Breast epithelium (tissue), 4 donors: ENCODE results near the gene NXT1. TPM values are rescaled to one million over a fixed set of nuclear protein-coding genes. Genes with fewer than 3 reads are reported as not detected.

Experiments
- DNase-seq, 2 donors: peaks; one replicate each; pipeline ENCODE4 v3.0.0-alpha.2; 2019; ENCODE audit warnings: low spot score in 2 of 2
- H3K27ac ChIP-seq, 2 donors: fragments of 200-600 bp; sonication (generic) in 1 of 2; one replicate each; pipeline ENCODE4 v1.5.1; 2016 to 2019; ENCODE audit warnings: mild to moderate bottlenecking in 1 of 2
- H3K27me3 ChIP-seq, 2 donors: fragments of 200-600 bp; sonication (generic) in 1 of 2; one replicate each; pipeline versions ENCODE4 v1.5.1 to v1.6.0; 2017 to 2019; ENCODE audit warnings: control low read depth in 1 of 2, mild to moderate bottlenecking in 1 of 2
- H3K36me3 ChIP-seq: fragments of 200-600 bp; one replicate; pipeline ENCODE4 v1.5.1; 2019
- H3K4me1 ChIP-seq, 2 donors: fragments of 200-600 bp; sonication (generic); one replicate each; pipeline ENCODE4 v1.5.1; 2016 to 2019; ENCODE audit warnings: control low read depth in 1 of 2
- H3K4me3 ChIP-seq, 3 donors: fragments of 200-600 bp; sonication (generic); 1 replicate in 2 of 3; 2 replicates in 1 of 3; pipeline ENCODE4 v1.5.1; 2016 to 2019; ENCODE audit warnings: mild to moderate bottlenecking in 3 of 3, moderate library complexity in 2 of 3
- H3K9me3 ChIP-seq, 2 donors: fragments of 200-600 bp; sonication (generic) in 1 of 2; one replicate each; pipeline ENCODE4 v1.5.1; 2016 to 2019; ENCODE audit warnings: control low read depth in 1 of 2
- CTCF ChIP-seq, 3 donors: fragments of 450-650 bp; IDR thresholded peaks; one replicate each; pipeline ENCODE4 v1.5.1; 2016 to 2017; ENCODE audit warnings: antibody characterized with exemption in 3 of 3, mild to moderate bottlenecking in 3 of 3, moderate library complexity in 3 of 3
- POLR2A ChIP-seq: fragments of 450-650 bp; IDR thresholded peaks from one replicate; pipeline ENCODE4 v1.6.1; 2016; ENCODE audit warnings: antibody characterized with exemption, mild to moderate bottlenecking, moderate library complexity
- POLR2AphosphoS5 ChIP-seq, 3 donors: sonication (generic); formaldehyde crosslinking; IDR thresholded peaks; one replicate each; pipeline ENCODE4 v1.6.1; 2017; ENCODE audit warnings: antibody characterized with exemption in 3 of 3
- intact Hi-C: fragments of 100-400 bp; cut with DNase I; formaldehyde crosslinking; loops from one replicate; pipeline ENCODE4 v1.15.1; 2023; ENCODE audit warnings: low total_unique reads
- total RNA-seq, 3 donors: library from RNA; depleted of rRNA; stranded (reverse); fragments of >200 nt; gene quantifications; one replicate each; pipeline ENCODE4 v1.1.0, GENCODE V29; 2016

Gene NXT1
- total RNA-seq, 3 donors from 2014 or later: 25.9 to 42.9 (median 33.2) TPM

GRCh38 chr20:23370873-23371272 lies 20.3 kb downstream of the NXT1 start:
- Histone ChIP-seq H3K4me1 (peaks cover 0 to 4% of the 10 kb centered on the region in 2 donors), H3K4me3 (no peak overlapping the region), H3K9me3 (no peaks in the 10 kb centered on the region), H3K36me3 (no peaks in the 10 kb centered on the region), H3K27me3 (no peaks in the 10 kb centered on the region), H3K27ac (no peak overlapping the region)
- intact Hi-C loops: no loop called here
- DNase-seq: no peak
- no peak for TF ChIP-seq POLR2A

- Histone ChIP-seq H3K4me1 (no peaks in the 10 kb centered on the region), H3K27ac (no peak overlapping the region), H3K27me3 (no peaks in the 10 kb centered on the region), H3K4me3 (no peak overlapping the region), H3K36me3 (no peaks in the 10 kb centered on the region), H3K9me3 (no peaks in the 10 kb centered on the region)
- no peak for DNase-seq
- intact Hi-C loops: no loop called here
- no peak for TF ChIP-seq POLR2AphosphoS5 (IDR thresholded peaks at IDR 0.05)
- TF ChIP-seq CTCF (IDR thresholded peaks at IDR 0.05): no peak
- TF ChIP-seq POLR2A: no peak
These were observed 20.9 kb downstream of the NXT1 start for GRCh38 chr20:23371496-23371895.

GRCh38 chr20:23374441-23374840 lies 23.9 kb downstream of the NXT1 start:
- no peaks in the 10 kb centered on the region for H3K4me1 ChIP-seq
- no peaks in the 10 kb centered on the region for H3K36me3 ChIP-seq
- intact Hi-C loops: no loop called here
- DNase-seq: no peak
- no peak overlapping the region for H3K4me3 ChIP-seq
- H3K27ac ChIP-seq: no peak overlapping the region
- no peak for TF ChIP-seq POLR2AphosphoS5 (IDR thresholded peaks at IDR 0.05)
- no peak for TF ChIP-seq POLR2A
- TF ChIP-seq CTCF (IDR thresholded peaks at IDR 0.05): no peak
- no peaks in the 10 kb centered on the region for H3K27me3 ChIP-seq
- no peaks in the 10 kb centered on the region for H3K9me3 ChIP-seq

GRCh38 chr20:23375827-23376226 lies 25.2 kb downstream of the NXT1 start:
- Histone ChIP-seq H3K36me3 (no peaks in the 10 kb centered on the region), H3K4me3 (no peak overlapping the region), H3K27me3 (no peaks in the 10 kb centered on the region), H3K9me3 (no peaks in the 10 kb centered on the region), H3K4me1 (no peaks in the 10 kb centered on the region), H3K27ac (no peak overlapping the region)
- no peak for TF ChIP-seq POLR2AphosphoS5 (IDR thresholded peaks at IDR 0.05)
- no peak for TF ChIP-seq POLR2A
- TF ChIP-seq CTCF (IDR thresholded peaks at IDR 0.05): no peak
- intact Hi-C loops: no loop called here
- DNase-seq: no peak

GRCh38 chr20:23379772-23380171 lies 29.2 kb downstream of the NXT1 start:
- Histone ChIP-seq H3K4me1 (no peaks in the 10 kb centered on the region), H3K9me3 (no peaks in the 10 kb centered on the region), H3K27me3 (no peaks in the 10 kb centered on the region), H3K36me3 (no peaks in the 10 kb centered on the region), H3K27ac (no peak overlapping the region), H3K4me3 (no peak overlapping the region)
- intact Hi-C loops: no loop called here
- TF ChIP-seq CTCF (IDR thresholded peaks at IDR 0.05) (no peak), POLR2A (no peak), POLR2AphosphoS5 (IDR thresholded peaks at IDR 0.05) (no peak)
- no peak for DNase-seq

- no peak overlapping the region for H3K27ac ChIP-seq
- H3K9me3 ChIP-seq: no peaks in the 10 kb centered on the region
- no peak overlapping the region for H3K4me3 ChIP-seq
- TF ChIP-seq POLR2AphosphoS5 (IDR thresholded peaks at IDR 0.05) (no peak), POLR2A (no peak), CTCF (IDR thresholded peaks at IDR 0.05) (no peak)
- H3K27me3 ChIP-seq: no peaks in the 10 kb centered on the region
- no peaks in the 10 kb centered on the region for H3K4me1 ChIP-seq
- no peak for DNase-seq
- no peaks in the 10 kb centered on the region for H3K36me3 ChIP-seq
- intact Hi-C loops: no loop called here
These were observed 31.3 kb downstream of the NXT1 start for GRCh38 chr20:23381876-23382275.
